CD14-positive monocyte (primary cell): ENCODE results near the gene MSH6. TPM values are rescaled to one million over a fixed set of nuclear protein-coding genes. Genes with fewer than 3 reads are reported as not detected.

Experiments
- DNase-seq, 3 donors: peaks; one replicate each; pipeline ENCODE4 v3.0.0-alpha.2; 2011 to 2022
- H2AFZ ChIP-seq: 2 replicates; pipeline ENCODE4 v1.6.0; 2012; ENCODE audit warnings: mild to moderate bottlenecking, low read depth, low read length, inconsistent platforms; ENCODE audit not compliant: insufficient read depth, poor library complexity, severe bottlenecking
- H3K27ac ChIP-seq, 2 donors: 1 replicate in 1 of 2; 2 replicates in 1 of 2; pipeline ENCODE4 v1.5.1; 2012 to 2013; ENCODE audit warnings: low read length in 2 of 2, control low read depth in 1 of 2, inconsistent platforms in 1 of 2, low read depth in 1 of 2, mild to moderate bottlenecking in 1 of 2
- H3K27me3 ChIP-seq, 2 donors: one replicate each; pipeline versions ENCODE4 v1.6.0 to v1.6.1; 2011 to 2013; ENCODE audit warnings: low read length in 2 of 2; ENCODE audit not compliant: control insufficient read depth in 2 of 2, insufficient read depth in 2 of 2
- H3K36me3 ChIP-seq, 2 donors: replicated peaks in 1 of 2; 1 replicate in 1 of 2; 2 replicates in 1 of 2; pipeline versions ENCODE4 v1.5.1 to v1.6.1; 2012 to 2013; ENCODE audit warnings: low read length in 2 of 2, control low read depth in 1 of 2, inconsistent platforms in 1 of 2, mild to moderate bottlenecking in 1 of 2; ENCODE audit not compliant: insufficient read depth in 2 of 2, control insufficient read depth in 1 of 2
- H3K4me1 ChIP-seq, 2 donors: 1 replicate in 1 of 2; 2 replicates in 1 of 2; pipeline versions ENCODE4 v1.5.1 to v1.6.1; 2012 to 2013; ENCODE audit warnings: low read length in 2 of 2, control low read depth in 1 of 2, inconsistent platforms in 1 of 2, mild to moderate bottlenecking in 1 of 2, moderate library complexity in 1 of 2; ENCODE audit not compliant: insufficient read depth in 2 of 2, control insufficient read depth in 1 of 2
- H3K4me2 ChIP-seq: replicated peaks from 2 replicates; pipeline ENCODE3; 2012; ENCODE audit warnings: low read length, moderate library complexity, mild to moderate bottlenecking; ENCODE audit not compliant: poor library complexity, severe bottlenecking; ENCODE audit errors: extremely low read depth
- H3K4me3 ChIP-seq, 3 experiments: fragments of 200-600 bp in 1 of 3; sonication (generic) in 1 of 3; replicated peaks in 1 of 3; 1 replicate in 2 of 3; 2 replicates in 1 of 3; pipeline ENCODE4 v1.5.1; 2011 to 2013; ENCODE audit warnings: low read length in 3 of 3, mild to moderate bottlenecking in 3 of 3, control low read depth in 2 of 3, low read depth in 2 of 3, inconsistent platforms in 1 of 3, moderate library complexity in 1 of 3
- H3K79me2 ChIP-seq: 2 replicates; pipeline ENCODE4 v1.6.0; 2012; ENCODE audit warnings: mild to moderate bottlenecking, control low read depth, inconsistent platforms, low read length, moderate library complexity; ENCODE audit not compliant: insufficient read depth
- H3K9ac ChIP-seq: 2 replicates; pipeline ENCODE4 v1.6.0; 2017; ENCODE audit warnings: low read length, mild to moderate bottlenecking; ENCODE audit not compliant: insufficient read depth, poor library complexity, severe bottlenecking
- H3K9me3 ChIP-seq, 2 donors: replicated peaks in 1 of 2; 1 replicate in 1 of 2; 2 replicates in 1 of 2; pipeline versions ENCODE4 v1.5.1 to v1.6.1; 2012 to 2013; ENCODE audit warnings: low read length in 2 of 2, control low read depth in 1 of 2; ENCODE audit not compliant: control insufficient read depth in 1 of 2, insufficient read depth in 1 of 2
- H4K20me1 ChIP-seq: 2 replicates; pipeline ENCODE4 v1.6.0; 2012; ENCODE audit warnings: mild to moderate bottlenecking, low read length, control low read depth, moderate library complexity; ENCODE audit not compliant: insufficient read depth
- H3K27ac Mint-ChIP-seq, 7 donors: one replicate each; pipeline ENCODE4 v1.8.0; 2020; ENCODE audit warnings: mild to moderate bottlenecking in 7 of 7, mixed read lengths in 7 of 7, moderate library complexity in 6 of 7, inconsistent platforms in 2 of 7
- H3K27me3 Mint-ChIP-seq, 3 donors: one replicate each; pipeline ENCODE4 v1.8.0; 2021 to 2022; ENCODE audit warnings: low read depth in 3 of 3, mild to moderate bottlenecking in 3 of 3, mixed read lengths in 3 of 3, moderate library complexity in 3 of 3, inconsistent platforms in 1 of 3
- H3K36me3 Mint-ChIP-seq, 2 donors: one replicate each; pipeline ENCODE4 v1.8.0; 2020; ENCODE audit warnings: mixed read lengths in 2 of 2, inconsistent platforms in 1 of 2, mild to moderate bottlenecking in 1 of 2
- H3K4me1 Mint-ChIP-seq: one replicate; pipeline ENCODE4 v1.8.0; 2020; ENCODE audit warnings: mild to moderate bottlenecking, mixed read lengths
- H3K4me3 Mint-ChIP-seq, 2 donors: one replicate each; pipeline ENCODE4 v1.8.0; 2020; ENCODE audit warnings: mild to moderate bottlenecking in 2 of 2, mixed read lengths in 2 of 2, moderate library complexity in 1 of 2
- H3K9me3 Mint-ChIP-seq, 7 donors: one replicate each; pipeline ENCODE4 v1.8.0; 2020 to 2022; ENCODE audit warnings: mixed read lengths in 7 of 7, mild to moderate bottlenecking in 6 of 7, moderate library complexity in 6 of 7, inconsistent platforms in 2 of 7
- CTCF ChIP-seq: fragments of 200-600 bp; IDR thresholded peaks from one replicate; pipeline ENCODE4 v1.8.0; 2022; ENCODE audit warnings: antibody characterized with exemption, mild to moderate bottlenecking
- WGBS: methylation state at CpG from one replicate; pipeline ENCODE4 v1.1.5; 2013; ENCODE audit warnings: missing lambda C conversion rate; ENCODE audit not compliant: insufficient coverage; 5-methylcytosine and 5-hydroxymethylcytosine counted together
- intact Hi-C, 2 donors: fragments of 100-400 bp; cut with micrococcal nuclease; formaldehyde crosslinking; loops; one replicate each; pipeline versions ENCODE4 v1.15.0 to v1.15.1; 2023
- polyA plus RNA-seq, 3 donors: library from polyadenylated mRNA; depleted of rRNA in 1 of 3; unstranded in 2 of 3; stranded (reverse) in 1 of 3; fragments of 300-500 nt in 2 of 3; fragments of >200 nt in 1 of 3; fragmentation: Illumina TruSeq in 2 of 3; gene quantifications; 1 replicate in 2 of 3; 2 replicates in 1 of 3; pipeline ENCODE4 v1.2.3, GENCODE V29; 2012 to 2021

MSH6 gene
- polyA plus RNA-seq, 3 donors: 4.1 to 6.5 (median 6.0) TPM

- no peaks in the 10 kb centered on the region for H3K27me3 ChIP-seq
- no peaks in the 10 kb centered on the region for H3K4me1 ChIP-seq
- Mint-ChIP-seq H3K4me1 (no peaks in the 10 kb centered on the region), H3K9me3 (no peaks in the 10 kb centered on the region), H3K36me3 (peaks cover 81 to 86% of the 10 kb centered on the region in 2 donors), H3K4me3 (no peak overlapping the region), H3K27ac (no peak overlapping the region), H3K27me3 (no peaks in the 10 kb centered on the region)
- no peaks in the 10 kb centered on the region for H3K9me3 ChIP-seq
- no peak for TF ChIP-seq CTCF
- H3K79me2 ChIP-seq: no peaks in the 10 kb centered on the region
- no peak overlapping the region for H3K4me2 ChIP-seq
- H3K36me3 ChIP-seq: peaks cover 79 to 100% of the 10 kb centered on the region in 2 donors
- no peak for DNase-seq
- H3K4me3 ChIP-seq: no peak overlapping the region
- intact Hi-C loops: no loop called here
- whole genome bisulfite sequencing: no CpG with 5 or more reads among the region's 3 CpGs
- H2AFZ ChIP-seq: no peak overlapping the region
- H3K27ac ChIP-seq: no peak overlapping the region
- H4K20me1 ChIP-seq: peaks cover 21% of the 10 kb centered on the region
- H3K9ac ChIP-seq: no peak overlapping the region
These were observed 36.9 kb downstream of the MSH6 start for GRCh38 chr2:47819834-47820233.

GRCh38 chr2:47822518-47822917 is 39.6 kb downstream of the MSH6 start:
- no peak overlapping the region for H3K27ac Mint-ChIP-seq
- Histone ChIP-seq H2AFZ (no peak overlapping the region), H3K27ac (no peak overlapping the region), H3K9me3 (no peaks in the 10 kb centered on the region), H3K9ac (no peak overlapping the region), H4K20me1 (peaks cover 33% of the 10 kb centered on the region), H3K4me2 (no peak overlapping the region), H3K36me3 (peaks cover 72 to 99% of the 10 kb centered on the region in 2 donors), H3K27me3 (no peaks in the 10 kb centered on the region), H3K79me2 (no peaks in the 10 kb centered on the region), H3K4me1 (no peaks in the 10 kb centered on the region), H3K4me3 (no peak overlapping the region)
- no peak overlapping the region for H3K4me3 Mint-ChIP-seq
- no peak for TF ChIP-seq CTCF
- peaks cover 66 to 83% of the 10 kb centered on the region in 2 donors for H3K36me3 Mint-ChIP-seq
- no peaks in the 10 kb centered on the region for H3K4me1 Mint-ChIP-seq
- H3K27me3 Mint-ChIP-seq: no peaks in the 10 kb centered on the region
- H3K9me3 Mint-ChIP-seq: no peaks in the 10 kb centered on the region
- intact Hi-C loops: no loop called here
- DNase-seq: no peak
